Large intestine (tissue), 3 donors: Measurements from ENCODE around the gene KCNS3. TPM values are rescaled to one million over a fixed set of nuclear protein-coding genes. Genes with fewer than 3 reads are reported as not detected.

ENCODE experiments used
- DNase-seq, 2 donors: peaks; one replicate each; pipeline versions ENCODE4 v3.0.0 to v3.0.0-alpha.2; 2013
- H3K27ac ChIP-seq: one replicate; pipeline ENCODE4 v1.5.1; 2013; ENCODE audit warnings: low read length
- H3K27me3 ChIP-seq: 2 replicates; pipeline ENCODE4 v1.6.1; 2013; ENCODE audit warnings: low read length; ENCODE audit not compliant: control insufficient read depth, insufficient read depth
- H3K36me3 ChIP-seq: 2 replicates; pipeline ENCODE4 v1.6.1; 2013; ENCODE audit warnings: low read length; ENCODE audit not compliant: control insufficient read depth, insufficient read depth
- H3K4me1 ChIP-seq: one replicate; pipeline ENCODE4 v1.6.1; 2013; ENCODE audit warnings: low read length; ENCODE audit not compliant: control insufficient read depth, insufficient read depth
- H3K4me3 ChIP-seq: one replicate; pipeline ENCODE4 v1.5.1; 2013; ENCODE audit warnings: low read length
- H3K9me3 ChIP-seq: one replicate; pipeline ENCODE4 v1.6.1; 2013; ENCODE audit warnings: mild to moderate bottlenecking, low read depth, low read length, moderate library complexity; ENCODE audit not compliant: control insufficient read depth
- WGBS: methylation state at CpG from one replicate; pipeline ENCODE4 v1.1.5; 2013; ENCODE audit warnings: low lambda C conversion rate; ENCODE audit not compliant: insufficient coverage; 5-methylcytosine and 5-hydroxymethylcytosine counted together
- polyA plus RNA-seq: library from polyadenylated mRNA; unstranded; fragments of 120-200 nt; gene quantifications from one replicate; pipeline ENCODE4 v1.2.1, GENCODE V29; 2013

The KCNS3 gene
- polyA plus RNA-seq, 1 donor = 7.8 TPM

DNA sequence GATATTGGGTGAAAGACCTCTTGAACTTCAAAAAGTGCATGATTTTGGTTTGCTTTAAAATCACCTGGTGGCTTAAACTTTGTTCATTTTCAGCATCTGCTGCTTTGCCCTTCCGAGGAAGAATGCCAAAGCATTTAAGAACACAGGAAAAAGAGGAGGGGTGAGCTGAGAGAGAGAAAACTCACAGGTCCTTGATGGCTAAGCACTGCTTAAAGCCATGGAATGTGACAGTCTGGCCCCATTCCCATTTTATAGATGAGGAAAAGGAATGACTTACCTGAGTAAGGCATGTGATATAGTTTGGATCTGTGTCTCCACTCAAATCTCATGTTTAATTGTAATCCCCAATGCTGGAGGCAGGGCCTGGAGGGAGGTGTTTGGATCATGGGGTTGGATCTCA, 58.1 kb downstream of the KCNS3 start:
- Histone ChIP-seq H3K36me3 (no peaks in the 10 kb centered on the region), H3K27me3 (no peaks in the 10 kb centered on the region), H3K27ac (no peak overlapping the region), H3K9me3 (no peaks in the 10 kb centered on the region), H3K4me1 (no peaks in the 10 kb centered on the region), H3K4me3 (no peak overlapping the region)
- no peak for DNase-seq
- no CpG with 5 or more reads among the region's 1 CpG for WGBS

DNA sequence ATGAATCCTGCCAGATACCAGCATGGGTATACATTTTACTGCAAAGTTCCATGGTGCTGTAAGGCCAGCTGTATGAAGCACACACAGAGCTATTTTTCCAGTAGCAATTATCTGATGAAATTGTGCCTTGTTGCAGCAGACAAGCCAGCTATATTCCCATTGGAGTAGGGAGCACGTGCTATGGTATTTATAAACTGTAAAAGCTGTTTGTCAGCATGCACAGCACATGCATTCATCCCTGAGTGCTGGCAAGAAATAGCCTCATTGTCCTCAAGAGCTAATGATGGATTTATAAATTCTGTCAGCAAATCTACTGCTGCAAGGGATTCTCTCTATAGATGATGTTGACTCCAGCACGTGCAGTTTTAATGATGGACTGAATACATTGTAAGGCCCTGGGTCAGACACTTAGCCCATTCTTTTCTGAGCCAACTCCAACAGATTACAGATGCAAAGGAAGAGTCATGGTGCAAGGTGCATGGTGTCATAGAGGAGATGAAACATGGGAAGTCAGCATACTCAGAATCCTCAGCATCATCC, 61.7 kb downstream of the KCNS3 start:
- H3K4me3 ChIP-seq = no peak overlapping the region
- no peaks in the 10 kb centered on the region for H3K27me3 ChIP-seq
- H3K27ac ChIP-seq = no peak overlapping the region
- H3K4me1 ChIP-seq = no peaks in the 10 kb centered on the region
- peak; percentile 4 for DNase-seq
- no peaks in the 10 kb centered on the region for H3K9me3 ChIP-seq
- no CpG with 5 or more reads among the region's 2 CpGs for WGBS
- no peaks in the 10 kb centered on the region for H3K36me3 ChIP-seq

DNA sequence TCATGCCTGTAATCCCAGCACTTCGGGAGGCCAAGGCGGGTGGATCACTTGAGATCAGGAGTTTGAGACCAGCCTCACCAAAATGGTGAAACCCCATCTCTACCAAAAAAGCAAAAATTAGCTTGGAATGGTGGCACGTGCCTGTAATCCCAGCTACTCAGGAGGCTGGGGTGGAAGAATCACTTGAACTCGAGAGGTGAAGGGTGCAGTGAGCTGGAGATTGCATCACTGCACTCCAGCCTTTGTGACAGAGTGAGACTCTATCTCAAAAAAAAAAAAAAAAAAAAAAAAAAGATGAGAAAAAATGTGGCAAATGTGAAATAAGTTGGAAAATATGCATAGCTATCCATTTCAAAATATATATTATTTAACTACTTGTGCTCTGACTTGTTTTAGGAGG, 65.0 kb downstream of the KCNS3 start:
- DNase-seq = no peak
- WGBS = 40% methylated on average over 1 of the region's 4 CpGs
- no peak overlapping the region for H3K4me3 ChIP-seq
- H3K36me3 ChIP-seq = no peaks in the 10 kb centered on the region
- H3K27me3 ChIP-seq = no peaks in the 10 kb centered on the region
- no peak overlapping the region for H3K27ac ChIP-seq
- no peaks in the 10 kb centered on the region for H3K4me1 ChIP-seq
- H3K9me3 ChIP-seq = no peaks in the 10 kb centered on the region

DNA sequence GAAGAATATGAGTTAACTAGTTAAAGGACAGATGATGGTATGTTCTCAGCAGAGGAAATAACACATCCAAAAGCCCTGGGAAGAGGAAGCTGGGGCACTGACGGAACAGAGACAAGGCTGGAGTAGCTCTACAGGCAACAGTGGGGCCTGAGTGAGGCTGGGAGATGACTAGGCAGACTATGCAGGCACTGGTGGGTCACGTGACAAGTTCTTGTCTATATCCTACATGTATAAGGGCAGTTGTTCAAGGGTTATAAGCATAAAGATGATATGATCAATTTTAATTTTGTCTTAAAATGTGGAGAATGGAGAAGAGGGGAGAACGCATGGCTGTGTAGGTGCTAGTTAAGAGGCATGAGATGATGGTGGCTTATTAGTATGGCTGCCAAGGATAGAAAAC, 68.6 kb downstream of the KCNS3 start:
- 100% methylated on average over 1 of the region's 3 CpGs for WGBS

DNA sequence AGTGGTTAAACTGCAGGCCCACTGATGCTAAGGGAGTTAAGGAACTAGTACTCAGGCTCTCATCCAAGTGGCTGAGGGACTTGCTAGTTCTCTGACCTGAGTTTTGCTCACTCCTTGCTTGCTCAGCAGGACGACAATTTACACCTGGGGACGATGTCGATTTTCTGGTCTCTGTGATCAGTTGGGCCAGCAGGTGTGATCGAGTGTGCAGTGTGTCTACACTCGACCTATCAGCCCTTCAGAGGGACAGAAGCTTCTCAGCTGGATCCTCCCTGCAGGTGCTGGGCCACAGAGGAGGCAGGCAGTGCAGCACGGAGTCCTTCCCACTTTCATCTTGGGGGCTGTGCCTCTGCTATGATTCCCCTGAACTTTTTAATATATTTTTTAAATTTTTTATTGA, 71.5 kb downstream of the KCNS3 start:
- no peaks in the 10 kb centered on the region for H3K9me3 ChIP-seq
- DNase-seq = no peak
- no peak overlapping the region for H3K27ac ChIP-seq
- no CpG with 5 or more reads among the region's 6 CpGs for WGBS
- H3K27me3 ChIP-seq = no peaks in the 10 kb centered on the region
- no peaks in the 10 kb centered on the region for H3K4me1 ChIP-seq
- no peak overlapping the region for H3K4me3 ChIP-seq
- no peaks in the 10 kb centered on the region for H3K36me3 ChIP-seq

More for the DNA sequence above, 68.6 kb downstream of the KCNS3 start:
- no peak for DNase-seq
- no peaks in the 10 kb centered on the region for H3K36me3 ChIP-seq
- no peaks in the 10 kb centered on the region for H3K27me3 ChIP-seq
- no peaks in the 10 kb centered on the region for H3K9me3 ChIP-seq
- H3K4me1 ChIP-seq = no peaks in the 10 kb centered on the region
- H3K4me3 ChIP-seq = no peak overlapping the region
- H3K27ac ChIP-seq = no peak overlapping the region

DNA sequence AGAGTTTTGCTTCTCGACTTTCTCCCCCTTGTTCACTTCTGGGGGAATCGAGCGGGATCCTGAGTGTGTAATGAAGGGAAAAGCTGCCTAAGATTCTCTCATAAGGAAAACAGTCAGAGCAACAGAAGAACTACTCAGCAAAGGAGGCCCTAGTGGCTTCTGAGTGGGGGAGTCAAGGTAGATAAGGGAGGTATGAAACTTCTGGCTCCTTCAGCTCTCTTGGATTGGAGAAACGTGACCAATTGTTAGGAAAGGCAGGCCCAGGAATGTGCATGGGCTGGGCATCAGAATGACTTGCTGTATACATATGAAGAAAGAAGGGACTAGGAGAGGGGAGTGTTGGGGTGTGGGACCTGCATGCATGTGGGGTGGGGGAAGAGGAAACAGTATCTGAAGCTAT, 73.1 kb downstream of the KCNS3 start:
- Histone ChIP-seq H3K27ac (no peak overlapping the region), H3K4me3 (no peak overlapping the region), H3K36me3 (no peaks in the 10 kb centered on the region), H3K9me3 (no peaks in the 10 kb centered on the region), H3K27me3 (no peaks in the 10 kb centered on the region), H3K4me1 (no peaks in the 10 kb centered on the region)
- no peak for DNase-seq
- no CpG with 5 or more reads among the region's 4 CpGs for WGBS

DNA sequence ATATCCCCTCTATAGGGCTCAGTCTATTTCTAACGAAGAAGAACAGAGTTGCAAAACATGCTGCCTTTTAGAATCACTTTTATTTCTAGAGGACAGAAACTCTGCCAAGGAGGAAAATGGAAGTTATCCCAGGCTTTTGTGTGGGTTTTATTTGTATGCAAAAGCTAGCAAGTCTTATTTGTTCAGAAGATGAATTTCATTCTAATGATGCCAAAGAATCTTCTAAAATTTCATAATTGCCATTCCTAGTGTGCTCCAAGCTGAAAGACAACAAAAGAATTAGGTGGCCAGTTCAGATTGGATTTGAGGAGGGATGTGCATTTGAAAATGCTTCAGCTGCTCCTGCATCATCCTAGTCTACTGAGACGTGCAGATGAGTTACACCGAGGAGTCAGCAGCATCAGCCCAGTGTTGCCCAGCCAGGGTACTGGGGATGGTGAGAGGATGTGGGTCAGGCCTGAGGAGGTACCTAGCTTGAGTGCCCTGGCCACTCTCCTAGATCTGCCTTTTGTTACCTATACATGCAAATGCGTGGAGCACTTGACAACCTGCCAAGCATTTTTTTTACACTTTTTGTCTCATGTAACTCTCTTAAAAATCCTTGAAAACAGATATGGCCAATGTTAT, 80.1 kb downstream of the KCNS3 start:
- WGBS = 83% methylated on average over 1 of the region's 4 CpGs
- DNase-seq = no peak
- Histone ChIP-seq H3K4me3 (no peak overlapping the region), H3K4me1 (no peaks in the 10 kb centered on the region), H3K9me3 (no peaks in the 10 kb centered on the region), H3K27ac (no peak overlapping the region), H3K27me3 (no peaks in the 10 kb centered on the region), H3K36me3 (no peaks in the 10 kb centered on the region)

DNA sequence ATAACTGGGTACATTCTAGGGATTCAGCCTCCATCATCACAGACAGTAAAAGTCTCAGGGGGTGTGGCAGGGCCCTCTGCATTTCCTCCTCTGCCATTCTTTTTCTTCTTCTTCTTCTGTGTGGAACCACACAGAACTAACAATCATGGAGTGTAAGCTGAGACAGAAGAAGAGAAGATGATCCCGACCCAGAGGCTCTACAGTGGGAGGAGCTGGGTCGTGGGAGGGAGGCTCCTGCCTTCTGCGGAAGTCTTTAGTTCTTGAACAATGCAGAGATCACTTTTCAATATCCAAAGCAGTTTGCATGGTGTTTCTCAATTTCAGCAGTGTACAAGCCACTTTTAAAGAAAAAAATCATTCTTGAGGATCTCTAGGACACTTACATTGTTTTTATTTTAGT, 80.9 kb downstream of the KCNS3 start:
- WGBS = no CpG with 5 or more reads among the region's 3 CpGs
- H3K27me3 ChIP-seq = no peaks in the 10 kb centered on the region

DNA sequence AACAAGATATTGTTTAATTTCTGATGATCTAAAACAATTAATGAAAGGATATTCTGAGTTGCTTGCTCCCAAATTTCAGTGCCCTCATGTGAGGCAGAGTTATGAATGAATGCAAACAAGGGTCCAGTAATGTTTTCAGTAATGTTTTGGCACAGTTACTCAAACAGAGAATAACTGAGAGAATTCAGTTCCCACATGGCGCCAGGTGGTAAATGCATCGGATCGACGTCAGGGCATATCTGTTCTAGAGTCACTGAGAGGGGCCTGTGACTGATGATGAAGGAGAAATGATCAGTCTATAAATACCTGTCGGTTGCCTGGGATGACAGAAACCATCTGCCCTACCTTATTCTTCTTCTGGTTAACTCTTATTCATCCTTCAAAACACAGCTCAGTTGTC, 81.4 kb downstream of the KCNS3 start:
- Histone ChIP-seq H3K4me1 (no peaks in the 10 kb centered on the region), H3K4me3 (no peak overlapping the region), H3K27ac (no peak overlapping the region), H3K27me3 (no peaks in the 10 kb centered on the region), H3K36me3 (no peaks in the 10 kb centered on the region), H3K9me3 (no peaks in the 10 kb centered on the region)
- no peak for DNase-seq
- no CpG with 5 or more reads among the region's 5 CpGs for WGBS

More for the DNA sequence above, 80.9 kb downstream of the KCNS3 start:
- H3K36me3 ChIP-seq = no peaks in the 10 kb centered on the region
- H3K9me3 ChIP-seq = no peaks in the 10 kb centered on the region
- no peak overlapping the region for H3K27ac ChIP-seq
- H3K4me3 ChIP-seq = no peak overlapping the region
- DNase-seq = no peak
- no peaks in the 10 kb centered on the region for H3K4me1 ChIP-seq

DNA sequence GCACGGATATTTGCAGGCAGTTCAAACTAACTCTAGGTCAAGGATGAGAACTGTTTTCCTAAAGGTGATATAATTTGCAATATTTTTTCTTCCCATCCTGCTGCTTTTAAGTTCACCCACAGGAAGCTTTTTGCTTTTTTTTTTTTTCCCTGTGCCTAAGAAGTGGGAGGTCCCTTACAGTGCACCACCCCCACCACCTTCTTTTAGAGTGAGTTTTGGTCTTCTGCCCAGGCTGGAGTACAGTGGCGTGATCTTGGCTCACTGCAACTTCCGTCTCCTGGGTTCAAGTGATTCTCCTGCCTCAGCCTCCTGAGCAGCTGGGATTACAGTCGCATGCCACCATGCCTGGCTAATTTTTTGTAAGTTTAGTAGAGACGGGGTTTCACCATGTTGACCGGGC, 82.5 kb downstream of the KCNS3 start:
- Histone ChIP-seq H3K4me1 (no peaks in the 10 kb centered on the region), H3K27me3 (no peaks in the 10 kb centered on the region), H3K4me3 (no peak overlapping the region), H3K27ac (no peak overlapping the region), H3K36me3 (no peaks in the 10 kb centered on the region), H3K9me3 (no peaks in the 10 kb centered on the region)
- no CpG with 5 or more reads among the region's 6 CpGs for WGBS
- DNase-seq = no peak

DNA sequence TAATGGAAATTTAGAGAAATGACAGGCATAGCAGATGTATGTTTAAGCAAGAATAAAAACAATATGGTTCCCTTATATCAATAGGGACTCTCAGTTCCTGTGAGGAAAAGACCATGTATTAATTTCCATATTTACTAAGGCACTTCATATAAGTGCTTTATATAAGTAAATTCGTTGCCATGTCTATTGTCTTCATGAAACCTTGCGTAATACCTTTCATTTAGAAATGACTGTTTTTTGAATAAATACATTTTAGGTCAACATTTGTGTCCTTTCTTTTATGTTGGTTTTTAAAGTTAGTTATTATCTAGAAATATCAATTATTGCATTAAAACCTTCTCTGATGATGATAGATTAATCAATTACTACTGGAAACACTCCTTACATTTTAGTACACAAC, 83.3 kb downstream of the KCNS3 start:
- Histone ChIP-seq H3K27ac (no peak overlapping the region), H3K4me1 (no peaks in the 10 kb centered on the region), H3K27me3 (no peaks in the 10 kb centered on the region), H3K4me3 (no peak overlapping the region), H3K9me3 (no peaks in the 10 kb centered on the region), H3K36me3 (no peaks in the 10 kb centered on the region)
- 100% methylated on average over 2 of the region's 2 CpGs for WGBS
- DNase-seq = no peak
